ENCODE data around the gene CFAP46.

The CFAP46 gene

DNA sequence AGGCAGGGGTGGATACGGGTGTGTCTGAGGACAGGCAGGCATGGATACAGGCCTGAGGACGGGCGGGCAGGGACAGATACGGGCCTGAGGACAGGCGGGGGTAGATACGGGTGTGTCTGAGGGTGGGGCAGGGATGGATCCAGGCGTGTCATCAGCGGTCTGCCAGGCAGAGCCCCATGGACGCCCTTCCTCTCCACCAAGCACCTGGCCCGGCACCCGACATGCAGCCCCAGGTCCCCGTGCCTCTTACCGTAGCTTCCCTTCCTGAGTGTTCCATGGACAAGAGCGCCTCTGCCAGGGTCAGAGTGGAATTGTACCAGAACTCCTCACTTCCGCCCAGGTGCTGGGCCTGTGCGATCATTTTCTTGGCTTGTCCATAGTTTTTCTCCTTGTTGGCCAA lies 81.8 kb downstream of the CFAP46 start:
- H3K27ac ChIP-seq: no peak overlapping the region
- no peak for TF ChIP-seq CTCF (IDR thresholded peaks at IDR 0.05)
- no peak overlapping the region for H3K4me3 ChIP-seq
- no peak for DNase-seq (ENCODE audit: low spot score)

DNA sequence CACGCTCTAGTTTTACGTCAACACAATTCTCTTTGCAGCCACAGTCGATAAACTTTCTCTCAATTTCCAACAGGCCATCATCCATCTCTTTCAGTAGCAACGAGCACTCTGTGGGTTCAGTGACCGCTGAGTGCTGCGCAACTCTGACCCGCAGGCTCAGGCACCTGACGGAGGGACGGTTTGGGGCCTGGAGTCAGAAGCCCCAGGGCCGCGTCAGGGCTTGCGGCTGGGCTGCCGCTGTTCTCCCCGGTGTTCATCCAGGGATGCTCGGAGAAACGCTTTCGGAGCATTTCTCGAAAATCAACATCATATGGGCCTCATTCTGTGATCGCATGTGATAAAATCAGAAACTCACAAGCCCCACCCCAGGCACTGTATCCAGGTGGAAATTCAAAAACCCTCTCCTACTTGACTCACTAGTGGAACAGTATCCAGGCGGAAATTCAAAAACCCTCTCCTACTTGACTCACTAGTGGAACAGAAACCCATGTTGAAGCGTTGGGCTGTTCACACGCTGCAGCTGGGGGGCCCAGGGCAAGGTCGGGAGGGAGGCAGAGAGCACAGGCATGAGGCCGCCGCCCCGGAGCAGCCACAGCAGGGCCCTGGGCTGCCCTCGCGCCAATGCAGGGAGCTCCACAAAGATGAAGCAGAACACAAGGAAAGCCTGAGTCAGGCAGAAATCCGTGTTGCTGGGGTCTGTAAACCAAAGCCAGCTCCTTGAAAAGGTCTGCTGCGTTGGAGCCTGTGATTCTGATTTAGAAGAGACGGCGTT lies 83.1 kb downstream of the CFAP46 start:
- TF ChIP-seq CTCF (IDR thresholded peaks at IDR 0.05): no peak
- no peak overlapping the region for H3K27ac ChIP-seq
- no peak overlapping the region for H3K4me3 ChIP-seq
- DNase-seq (ENCODE audit: low spot score): no peak

DNA sequence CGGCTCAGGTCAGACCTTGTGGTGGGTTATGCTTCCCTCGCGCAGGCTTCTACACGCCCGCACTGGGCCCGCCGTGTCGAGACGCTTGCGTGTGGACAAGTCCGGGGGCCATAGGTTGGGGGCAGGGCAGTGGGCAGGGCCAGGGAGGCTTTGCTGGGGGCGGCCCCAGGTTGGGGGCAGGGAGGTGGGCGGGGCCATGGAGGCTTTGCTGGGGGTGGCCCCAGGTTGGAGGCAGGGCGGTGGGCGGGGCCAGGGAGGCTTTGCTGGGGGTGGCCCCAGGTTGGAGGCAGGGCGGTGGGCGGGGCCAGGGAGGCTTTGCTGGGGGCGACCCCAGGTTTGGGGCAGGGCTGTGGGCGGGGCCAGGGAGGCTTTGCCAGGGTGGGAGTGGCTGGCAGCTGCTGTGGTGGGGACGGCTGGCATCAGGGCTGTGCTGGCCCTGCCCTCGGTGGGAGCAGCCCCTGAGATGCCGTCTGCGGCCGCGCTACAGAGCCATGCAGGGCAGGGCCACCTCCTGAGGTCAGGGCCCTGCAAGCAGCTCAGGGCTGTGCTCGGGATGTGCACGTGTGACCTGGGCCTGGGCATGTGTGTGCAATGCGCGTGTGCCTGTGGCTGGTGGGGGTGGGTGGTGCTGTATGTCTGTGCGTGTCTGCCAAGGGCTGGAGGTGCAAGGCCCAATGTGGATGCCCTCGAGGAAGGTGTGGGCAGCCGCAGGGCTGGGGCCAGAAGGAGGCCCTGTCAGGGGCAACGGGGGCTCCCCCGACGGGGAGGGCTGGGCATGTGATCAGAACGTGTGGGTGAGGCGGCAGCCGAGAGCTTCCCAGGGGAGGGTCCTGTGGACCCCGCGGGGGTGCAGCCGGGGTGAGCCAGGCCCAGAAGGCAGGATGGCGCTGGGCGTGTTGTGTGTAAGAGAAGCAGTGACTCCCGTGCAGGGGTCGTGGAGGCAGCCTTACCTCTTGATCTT lies 84.0 kb downstream of the CFAP46 start:
- DNase-seq (ENCODE audit: low spot score): no peak

GRCh38 chr10:132856869-132857524 lies 85.4 kb downstream of the CFAP46 start:
- TF ChIP-seq CTCF (IDR thresholded peaks at IDR 0.05): no peak
- H3K4me3 ChIP-seq: no peak overlapping the region
- no peak for DNase-seq (ENCODE audit: low spot score)
- no peak overlapping the region for H3K27ac ChIP-seq

More for the DNA sequence above, 84.0 kb downstream of the CFAP46 start:
- no peak for TF ChIP-seq CTCF (IDR thresholded peaks at IDR 0.05)
- H3K4me3 ChIP-seq: no peak overlapping the region
- H3K27ac ChIP-seq: no peak overlapping the region

GRCh38 chr10:132855889-132856288 lies 86.5 kb downstream of the CFAP46 start:
- TF ChIP-seq CTCF (IDR thresholded peaks at IDR 0.05): no peak
- Histone ChIP-seq H3K4me3 (no peak overlapping the region), H3K27ac (no peak overlapping the region)
- no peak for DNase-seq (ENCODE audit: low spot score)

- no peak overlapping the region for H3K27ac ChIP-seq
- H3K4me3 ChIP-seq: no peak overlapping the region
- no peak for DNase-seq (ENCODE audit: low spot score)
- no peak for TF ChIP-seq CTCF (IDR thresholded peaks at IDR 0.05)
Measured at GRCh38 chr10:132851451-132851850, 90.9 kb downstream of the CFAP46 start.

Data from coronary artery (tissue), 2 donors.